GM10248 (cell line): ENCODE results near the gene MYH14.

Source experiments
- CTCF ChIA-PET: fragments of 300-600 bp; sonication (Branson Sonifier 250); formaldehyde crosslinking; extraction: SDS; loops from one replicate; lab custom pipeline; 2021; ENCODE audit warnings: antibody characterized with exemption; lab: Yijun Ruan, JAX
- POLR2A ChIA-PET: fragments of 350-650 bp; sonication (Branson Sonifier 250); formaldehyde crosslinking; extraction: SDS; loops from one replicate; lab custom pipeline; 2020; ENCODE audit warnings: antibody characterized with exemption; lab: Yijun Ruan, JAX
- DNase-seq: peaks from one replicate; pipeline ENCODE4 v3.0.0; 2012; ENCODE audit errors: extremely low spot score
- CTCF ChIP-seq: IDR thresholded peaks from 2 replicates; pipeline ENCODE4 v1.5.1; 2012; ENCODE audit warnings: mild to moderate bottlenecking, low read depth; ENCODE audit errors: extremely low read depth, missing control alignments, control extremely low read depth

The MYH14 gene

DNA sequence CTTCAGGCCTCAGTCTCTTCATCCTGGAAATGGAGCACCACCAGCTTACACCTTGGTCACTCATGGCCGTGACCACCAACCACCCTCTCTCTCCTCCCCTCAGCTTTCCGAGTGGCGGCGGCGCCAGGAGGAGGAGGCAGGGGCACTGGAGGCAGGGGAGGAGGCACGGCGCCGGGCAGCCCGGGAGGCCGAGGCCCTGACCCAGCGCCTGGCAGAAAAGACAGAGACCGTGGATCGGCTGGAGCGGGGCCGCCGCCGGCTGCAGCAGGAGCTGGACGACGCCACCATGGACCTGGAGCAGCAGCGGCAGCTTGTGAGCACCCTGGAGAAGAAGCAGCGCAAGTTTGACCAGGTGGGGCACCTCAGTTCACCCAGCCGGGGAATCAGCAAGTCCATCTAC, 78.1 kb downstream of the MYH14 start:
- no peak for TF ChIP-seq CTCF
- CTCF ChIA-PET = interaction anchor here (0.9 to 2.0 kb wide), 3 partner anchors 9 to 48 kb away, joined by 3 to 5 read pairs (median 3); partner anchors contain the start of gene KCNC3
- POLR2A ChIA-PET = no interaction called here
- no peak for DNase-seq

DNA sequence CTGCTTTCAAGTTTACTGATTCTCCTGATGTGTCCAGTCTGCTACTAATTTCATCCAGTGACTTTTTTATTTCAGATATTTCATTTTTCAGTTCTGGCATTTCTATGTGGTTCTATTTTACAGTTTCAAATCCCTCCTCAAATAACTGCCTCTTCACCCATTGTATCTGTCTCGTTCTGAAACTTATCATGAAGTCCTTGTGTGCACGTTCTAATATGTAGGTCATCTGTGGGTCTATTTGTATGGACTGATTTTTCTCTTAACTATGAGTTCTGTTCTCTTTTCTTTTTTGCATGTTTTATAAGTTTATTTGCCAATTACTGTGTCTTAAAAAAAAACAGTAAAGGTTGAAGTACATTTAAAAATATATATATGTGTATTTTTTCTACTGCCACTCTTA, 82.4 kb downstream of the MYH14 start:
- DNase-seq = no peak
- ChIA-PET CTCF (interaction anchor here (0.7 kb wide), 1 partner anchor 10 kb away, joined by 3 read pairs; no protein-coding TSS in a partner anchor), POLR2A (no interaction called here)
- TF ChIP-seq CTCF = no peak

- ChIA-PET CTCF (interaction anchor here (0.7 kb wide), 1 partner anchor 10 kb away, joined by 3 read pairs; no protein-coding TSS in a partner anchor), POLR2A (no interaction called here)
- no peak for TF ChIP-seq CTCF
- DNase-seq = no peak
Observed at GRCh38 chr19:50286443-50286842, 83.0 kb downstream of the MYH14 start.

DNA sequence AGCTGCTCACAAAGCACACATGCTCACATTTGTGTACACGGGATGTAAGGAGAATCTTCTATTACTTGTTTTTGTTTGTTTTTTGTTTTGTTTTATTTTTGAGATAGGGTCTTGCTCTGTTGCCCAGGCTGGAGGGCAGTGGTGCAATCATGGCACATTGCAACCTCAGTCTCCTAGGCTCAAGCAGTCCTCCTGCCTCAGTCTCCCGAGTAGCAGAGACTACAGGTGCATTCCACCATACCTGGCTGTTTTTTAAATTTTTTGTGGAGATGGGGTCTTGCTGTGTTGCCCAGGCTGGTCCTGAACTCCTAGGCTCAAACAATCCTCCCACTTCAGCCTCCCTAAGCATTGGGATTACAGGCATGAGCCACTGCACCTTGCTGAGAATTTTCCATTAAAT, 83.9 kb downstream of the MYH14 start:
- DNase-seq = no peak
- ChIA-PET CTCF (interaction anchor here (1.3 kb wide), 1 partner anchor 9 kb away, joined by 3 read pairs; no protein-coding TSS in a partner anchor), POLR2A (no interaction called here)
- TF ChIP-seq CTCF = no peak

- POLR2A ChIA-PET = no interaction called here
- CTCF ChIA-PET = interaction anchor here (0.9 to 1.3 kb wide), 2 partner anchors 10 to 16 kb away, joined by 3 read pairs; no protein-coding TSS in a partner anchor
Observed at GRCh38 chr19:50288954-50289353, 85.5 kb downstream of the MYH14 start.

DNA sequence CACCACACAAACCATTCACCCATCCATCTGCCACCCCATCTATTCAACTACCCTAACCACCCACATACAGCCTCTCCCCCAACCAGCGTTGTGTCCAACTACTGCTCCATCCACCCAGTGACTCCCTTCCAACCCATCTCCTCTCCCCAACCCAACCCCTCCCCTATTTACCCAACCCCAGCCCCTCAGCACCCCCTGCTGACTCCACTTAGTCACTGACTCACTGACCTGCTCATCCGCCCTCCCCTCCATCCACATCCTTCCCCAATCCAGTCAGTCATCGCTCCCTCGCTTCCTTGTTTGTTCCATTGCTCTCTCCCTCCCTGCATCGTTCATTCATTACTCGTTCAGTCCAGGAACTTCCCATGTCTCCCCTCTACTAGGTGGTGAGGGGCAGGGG, 86.6 kb downstream of the MYH14 start:
- DNase-seq = no peak
- POLR2A ChIA-PET = no interaction called here
- no peak for TF ChIP-seq CTCF
- CTCF ChIA-PET = interaction anchor here (1.5 kb wide), 1 partner anchor 9 kb away, joined by 5 read pairs; no protein-coding TSS in a partner anchor

More at GRCh38 chr19:50288954-50289353, 85.5 kb downstream of the MYH14 start:
- TF ChIP-seq CTCF = no peak
- no peak for DNase-seq

DNA sequence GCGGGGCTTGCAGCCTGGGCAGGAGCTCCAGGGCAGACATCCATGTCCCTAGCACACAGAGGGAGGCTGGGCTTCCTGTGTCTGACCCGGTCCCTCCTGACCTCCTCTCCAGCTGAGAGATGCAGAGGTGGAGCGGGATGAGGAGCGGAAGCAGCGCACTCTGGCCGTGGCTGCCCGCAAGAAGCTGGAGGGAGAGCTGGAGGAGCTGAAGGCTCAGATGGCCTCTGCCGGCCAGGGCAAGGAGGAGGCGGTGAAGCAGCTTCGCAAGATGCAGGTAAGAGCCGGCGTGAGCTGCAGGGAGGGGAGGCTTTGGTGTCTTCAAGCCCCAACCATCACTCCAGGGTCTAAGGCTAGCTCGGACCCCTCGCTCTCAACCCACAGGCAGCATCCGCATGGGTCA, 87.4 kb downstream of the MYH14 start:
- ChIA-PET CTCF (interaction anchor here (0.8 to 1.5 kb wide), 2 partner anchors 10 to 631 kb away, joined by 3 to 5 read pairs; no protein-coding TSS in a partner anchor), POLR2A (no interaction called here)
- no peak for DNase-seq
- no peak for TF ChIP-seq CTCF
